GM12865 (cell line): ENCODE results near the gene CYTH3.
"Not testable (repeated sequence)": the region's sequence is repeated elsewhere in the genome, so short reads cannot be mapped to it uniquely, and the experiment has no call there.

ENCODE experiments used
- DNase-seq: peaks from one replicate; pipeline ENCODE4 v3.0.0; 2010; ENCODE audit warnings: low read depth
- H3K4me3 ChIP-seq: 2 replicates; pipeline ENCODE4 v1.5.1; 2011; ENCODE audit warnings: mild to moderate bottlenecking, low read depth, low read length, control low read depth
- CTCF ChIP-seq: IDR thresholded peaks from 2 replicates; pipeline ENCODE4 v1.5.1; 2011; ENCODE audit warnings: low read length, control low read depth, low read depth, inconsistent platforms; ENCODE audit not compliant: insufficient read depth; ENCODE audit errors: missing control alignments

Gene CYTH3

GRCh38 chr7:6307762-6308161, 35.3 kb upstream of the CYTH3 start:
- no peak overlapping the region for H3K4me3 ChIP-seq
- peak; percentile 65 for DNase-seq
- no peak for TF ChIP-seq CTCF

- H3K4me3 ChIP-seq: no peak overlapping the region
- no peak for TF ChIP-seq CTCF
- DNase-seq: no peak
These were observed 34.0 kb upstream of the CYTH3 start for GRCh38 chr7:6306471-6306870.

GRCh38 chr7:6305330-6305729, 32.9 kb upstream of the CYTH3 start:
- TF ChIP-seq CTCF: no peak
- DNase-seq: no peak
- no peak overlapping the region for H3K4me3 ChIP-seq

GRCh38 chr7:6301446-6301845, 29.0 kb upstream of the CYTH3 start:
- H3K4me3 ChIP-seq, DNase-seq: not testable (repeated sequence)

- H3K4me3 ChIP-seq: no peak overlapping the region
- DNase-seq: no peak
- no peak for TF ChIP-seq CTCF
These were observed 27.4 kb upstream of the CYTH3 start for GRCh38 chr7:6299774-6300173.

GRCh38 chr7:6294839-6295238, 22.4 kb upstream of the CYTH3 start:
- no peak overlapping the region for H3K4me3 ChIP-seq
- peak; percentile 61 for DNase-seq
- no peak for TF ChIP-seq CTCF

GRCh38 chr7:6293202-6293601, 20.8 kb upstream of the CYTH3 start:
- TF ChIP-seq CTCF: no peak
- H3K4me3 ChIP-seq: no peak overlapping the region
- DNase-seq: no peak

- H3K4me3 ChIP-seq, DNase-seq: not testable (repeated sequence)
These were observed 19.5 kb upstream of the CYTH3 start for GRCh38 chr7:6291941-6292340.
